Activated T-helper 1 cell treated with anti-CD3 and anti-CD28 coated beads, Interleukin-12 subunit alpha, Interleukin-12 subunit beta, Interleukin-2, Interleukin-4 antibody, amounts not matched to agents 30 ng/mL and 10 ng/mL and 1 ng/mL, durations not matched to agents 14 hours and 24 hours and 36 hours (primary cell): ENCODE results near the gene MOCS2. TPM values are rescaled to one million over a fixed set of nuclear protein-coding genes. Genes with fewer than 3 reads are reported as not detected.

Source experiments
- DNase-seq: peaks from one replicate; pipeline ENCODE4 v3.0.0; 2021; ENCODE audit warnings: low spot score
- H3K27ac Mint-ChIP-seq: one replicate; pipeline ENCODE4 v1.8.0; 2021; ENCODE audit warnings: mild to moderate bottlenecking, mixed read lengths
- H3K27me3 Mint-ChIP-seq: one replicate; pipeline ENCODE4 v1.8.0; 2022; ENCODE audit warnings: mild to moderate bottlenecking, moderate library complexity, mixed read lengths; ENCODE audit not compliant: insufficient read depth
- H3K36me3 Mint-ChIP-seq: one replicate; pipeline ENCODE4 v1.8.0; 2021; ENCODE audit warnings: low read depth, mixed read lengths
- H3K4me1 Mint-ChIP-seq: one replicate; pipeline ENCODE4 v1.8.0; 2021; ENCODE audit warnings: low read depth, mixed read lengths
- H3K4me3 Mint-ChIP-seq: one replicate; pipeline ENCODE4 v1.8.0; 2021; ENCODE audit warnings: mild to moderate bottlenecking, moderate library complexity, mixed read lengths
- H3K9me3 Mint-ChIP-seq: one replicate; pipeline ENCODE4 v1.8.0; 2021; ENCODE audit warnings: mixed read lengths
- intact Hi-C: fragments of 100-400 bp; cut with micrococcal nuclease; formaldehyde crosslinking; loops from one replicate; pipeline ENCODE4 v1.15.1; 2024
- total RNA-seq: library from RNA; stranded (reverse); gene quantifications from 2 replicates; pipeline ENCODE4 v1.2.3, GENCODE V29; 2022

MOCS2 gene
- total RNA-seq = 17.9 and 18.4 TPM in 2 replicates

GRCh38 chr5:53109443-53110127, at the start of gene MOCS2:
Gene MOCS2 (minus strand): TSS chr5:53109757. CDS start chr5:53107174, 2,583 bp downstream.
- intact Hi-C loops = loop anchor here (1.0 to 10.0 kb wide), 7 partner anchors 13 to 1203 kb away; partner anchors contain the start of gene ARL15
- Mint-ChIP-seq H3K4me1 (peaks cover 31% of the 10 kb centered on the region), H3K36me3 (peaks cover 13% of the 10 kb centered on the region), H3K27me3 (no peaks in the 10 kb centered on the region), H3K9me3 (no peaks in the 10 kb centered on the region), H3K4me3 (peak within 1 kb of the TSS; percentile 91), H3K27ac (peak within 1 kb of the TSS; percentile 84)
- DNase-seq = peak; percentile 86

GRCh38 chr5:53151713-53152458, 42.3 kb upstream of the MOCS2 start:
- no peaks in the 10 kb centered on the region for H3K4me1 Mint-ChIP-seq
- no peak for DNase-seq

GRCh38 chr5:53133020-53133419, 23.5 kb upstream of the MOCS2 start:
- no peak for DNase-seq
- H3K27me3 Mint-ChIP-seq = no peaks in the 10 kb centered on the region
- no peaks in the 10 kb centered on the region for H3K9me3 Mint-ChIP-seq
- H3K36me3 Mint-ChIP-seq = no peaks in the 10 kb centered on the region
- no peak overlapping the region for H3K4me3 Mint-ChIP-seq
- intact Hi-C loops = no loop called here
- H3K27ac Mint-ChIP-seq = no peak overlapping the region
- H3K4me1 Mint-ChIP-seq = no peaks in the 10 kb centered on the region

More at GRCh38 chr5:53151713-53152458, 42.3 kb upstream of the MOCS2 start:
- Mint-ChIP-seq H3K4me3 (no peak overlapping the region), H3K9me3 (no peaks in the 10 kb centered on the region), H3K27me3 (peaks cover 3% of the 10 kb centered on the region), H3K36me3 (no peaks in the 10 kb centered on the region), H3K27ac (no peak overlapping the region)
- intact Hi-C loops = no loop called here

GRCh38 chr5:53130266-53130665, 20.7 kb upstream of the MOCS2 start:
- Mint-ChIP-seq H3K4me3 (no peak overlapping the region), H3K36me3 (no peaks in the 10 kb centered on the region), H3K27ac (no peak overlapping the region), H3K27me3 (no peaks in the 10 kb centered on the region), H3K9me3 (no peaks in the 10 kb centered on the region), H3K4me1 (no peaks in the 10 kb centered on the region)
- DNase-seq = no peak
- intact Hi-C loops = no loop called here

GRCh38 chr5:53128481-53128880, 18.9 kb upstream of the MOCS2 start:
- Mint-ChIP-seq H3K27ac (no peak overlapping the region), H3K4me1 (no peaks in the 10 kb centered on the region), H3K9me3 (no peaks in the 10 kb centered on the region), H3K36me3 (no peaks in the 10 kb centered on the region), H3K27me3 (no peaks in the 10 kb centered on the region), H3K4me3 (no peak overlapping the region)
- intact Hi-C loops = no loop called here
- DNase-seq = no peak

- no peaks in the 10 kb centered on the region for H3K36me3 Mint-ChIP-seq
- no peaks in the 10 kb centered on the region for H3K9me3 Mint-ChIP-seq
- DNase-seq = no peak
- no peaks in the 10 kb centered on the region for H3K4me1 Mint-ChIP-seq
- intact Hi-C loops = no loop called here
- no peaks in the 10 kb centered on the region for H3K27me3 Mint-ChIP-seq
- H3K4me3 Mint-ChIP-seq = no peak overlapping the region
- no peak overlapping the region for H3K27ac Mint-ChIP-seq
Measured at GRCh38 chr5:53127107-53127506, 17.6 kb upstream of the MOCS2 start.

- intact Hi-C loops = no loop called here
- H3K27ac Mint-ChIP-seq = no peak overlapping the region
- H3K27me3 Mint-ChIP-seq = no peaks in the 10 kb centered on the region
- no peaks in the 10 kb centered on the region for H3K36me3 Mint-ChIP-seq
- H3K4me1 Mint-ChIP-seq = no peaks in the 10 kb centered on the region
- no peaks in the 10 kb centered on the region for H3K9me3 Mint-ChIP-seq
- no peak overlapping the region for H3K4me3 Mint-ChIP-seq
- DNase-seq = no peak
Measured at GRCh38 chr5:53126521-53126920, 17.0 kb upstream of the MOCS2 start.

GRCh38 chr5:53123702-53124101, 14.1 kb upstream of the MOCS2 start:
- Mint-ChIP-seq H3K27me3 (peaks cover 3% of the 10 kb centered on the region), H3K27ac (no peak overlapping the region), H3K36me3 (no peaks in the 10 kb centered on the region), H3K9me3 (no peaks in the 10 kb centered on the region), H3K4me1 (no peaks in the 10 kb centered on the region), H3K4me3 (no peak overlapping the region)
- intact Hi-C loops = no loop called here
- no peak for DNase-seq

GRCh38 chr5:53120165-53120564, 10.6 kb upstream of the MOCS2 start:
- intact Hi-C loops = no loop called here
- no peak for DNase-seq
- H3K9me3 Mint-ChIP-seq = no peaks in the 10 kb centered on the region
- no peaks in the 10 kb centered on the region for H3K4me1 Mint-ChIP-seq
- H3K27ac Mint-ChIP-seq = no peak overlapping the region
- no peak overlapping the region for H3K4me3 Mint-ChIP-seq
- H3K27me3 Mint-ChIP-seq = peaks cover 9% of the 10 kb centered on the region
- H3K36me3 Mint-ChIP-seq = no peaks in the 10 kb centered on the region

GRCh38 chr5:53118879-53119278, 9.3 kb upstream of the MOCS2 start:
- H3K9me3 Mint-ChIP-seq = no peaks in the 10 kb centered on the region
- peaks cover 11% of the 10 kb centered on the region for H3K27me3 Mint-ChIP-seq
- H3K27ac Mint-ChIP-seq = no peak overlapping the region
- H3K4me1 Mint-ChIP-seq = no peaks in the 10 kb centered on the region
- peaks cover 1% of the 10 kb centered on the region for H3K36me3 Mint-ChIP-seq
- no peak for DNase-seq
- H3K4me3 Mint-ChIP-seq = no peak overlapping the region
- intact Hi-C loops = loop anchor here (10.0 kb wide), 1 partner anchor 1096 kb away; no protein-coding TSS in a partner anchor

- H3K27me3 Mint-ChIP-seq = peaks cover 11% of the 10 kb centered on the region
- H3K36me3 Mint-ChIP-seq = peaks cover 1% of the 10 kb centered on the region
- no peak for DNase-seq
- H3K4me1 Mint-ChIP-seq = no peaks in the 10 kb centered on the region
- H3K9me3 Mint-ChIP-seq = no peaks in the 10 kb centered on the region
- intact Hi-C loops = loop anchor here (10.0 kb wide), 1 partner anchor 1098 kb away; no protein-coding TSS in a partner anchor
- no peak overlapping the region for H3K27ac Mint-ChIP-seq
- H3K4me3 Mint-ChIP-seq = no peak overlapping the region
Measured at GRCh38 chr5:53116597-53116996, 7.0 kb upstream of the MOCS2 start.

GRCh38 chr5:53114988-53115387, 5.4 kb upstream of the MOCS2 start:
- H3K4me3 Mint-ChIP-seq = no peak overlapping the region
- intact Hi-C loops = loop anchor here (10.0 kb wide), 1 partner anchor 1100 kb away; no protein-coding TSS in a partner anchor

GRCh38 chr5:53113947-53114346, 4.4 kb upstream of the MOCS2 start:
- DNase-seq = no peak
- Mint-ChIP-seq H3K9me3 (no peaks in the 10 kb centered on the region), H3K4me1 (peaks cover 16% of the 10 kb centered on the region), H3K27ac (no peak overlapping the region), H3K27me3 (peaks cover 9% of the 10 kb centered on the region), H3K36me3 (peaks cover 1% of the 10 kb centered on the region), H3K4me3 (no peak overlapping the region)
- intact Hi-C loops = loop anchor here (10.0 kb wide), 1 partner anchor 1101 kb away; no protein-coding TSS in a partner anchor

More at GRCh38 chr5:53114988-53115387, 5.4 kb upstream of the MOCS2 start:
- H3K36me3 Mint-ChIP-seq = peaks cover 1% of the 10 kb centered on the region
- H3K4me1 Mint-ChIP-seq = peaks cover 10% of the 10 kb centered on the region
- no peaks in the 10 kb centered on the region for H3K9me3 Mint-ChIP-seq
- no peak overlapping the region for H3K27ac Mint-ChIP-seq
- peaks cover 11% of the 10 kb centered on the region for H3K27me3 Mint-ChIP-seq
- DNase-seq = no peak
